GM19395 (cell line): Measurements from ENCODE around the gene TSC22D2.
A peak's percentile ranks its signal among the peaks of the same experiment; 100 is the strongest.

Experiments
- ATAC-seq: cut with Tn5 transposase; IDR thresholded peaks from one replicate; pipeline ENCODE4 v1.9.1; 2021; ENCODE audit warnings: mild to moderate bottlenecking, moderate library complexity; ENCODE audit not compliant: unreplicated experiment

Gene TSC22D2

DNA sequence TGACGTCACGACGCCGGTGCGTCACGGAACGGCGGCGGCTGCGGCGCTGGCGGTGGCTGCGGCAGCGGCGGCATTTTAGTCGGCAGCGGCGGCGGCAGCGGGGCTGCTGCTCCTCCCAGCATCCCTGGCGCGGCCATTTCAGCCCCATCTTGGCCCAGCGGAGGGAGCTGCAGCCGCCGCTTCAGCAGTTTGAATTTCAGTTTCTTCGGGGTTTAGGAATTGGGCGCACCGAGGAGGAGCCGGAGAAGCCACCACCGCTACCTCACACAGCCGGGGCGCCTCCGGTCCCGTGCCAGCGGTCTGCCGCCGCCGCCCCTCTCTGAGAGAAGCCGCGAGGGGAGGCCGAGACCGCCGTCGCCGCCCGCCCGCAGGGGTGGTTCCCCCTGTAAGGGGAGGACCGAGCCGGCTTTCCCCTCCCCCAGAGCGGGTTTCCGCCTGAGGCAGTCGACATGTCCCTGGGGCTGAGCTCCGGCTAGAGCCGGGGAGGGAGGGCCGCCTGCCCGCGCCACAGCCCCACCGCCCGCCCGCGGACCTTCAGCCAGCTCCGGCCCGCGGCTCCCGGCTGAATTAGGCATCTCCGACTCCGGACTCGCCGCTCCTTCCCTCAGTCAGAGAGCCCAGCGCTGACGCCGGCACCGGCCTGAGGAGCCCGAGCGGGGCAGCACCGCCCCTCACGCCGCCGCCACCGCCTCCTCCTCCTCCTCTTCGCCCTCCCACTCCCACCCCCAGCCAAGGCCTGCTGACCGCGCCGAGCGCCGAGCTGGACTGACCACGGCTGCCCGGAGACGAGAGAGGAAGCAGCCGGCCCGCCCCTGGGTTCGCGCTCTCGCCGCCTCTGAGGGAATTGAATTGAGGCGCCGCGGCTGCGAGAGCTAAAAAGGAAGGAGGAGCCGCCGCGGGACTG is at the start of gene TSC22D2:
TSC22D2 (plus strand) TSS at position 78 of the 904 bp plus-strand sequence. CDS start 1,053 bp downstream, outside the sequence.
- ATAC-seq = peak; percentile 67

DNA sequence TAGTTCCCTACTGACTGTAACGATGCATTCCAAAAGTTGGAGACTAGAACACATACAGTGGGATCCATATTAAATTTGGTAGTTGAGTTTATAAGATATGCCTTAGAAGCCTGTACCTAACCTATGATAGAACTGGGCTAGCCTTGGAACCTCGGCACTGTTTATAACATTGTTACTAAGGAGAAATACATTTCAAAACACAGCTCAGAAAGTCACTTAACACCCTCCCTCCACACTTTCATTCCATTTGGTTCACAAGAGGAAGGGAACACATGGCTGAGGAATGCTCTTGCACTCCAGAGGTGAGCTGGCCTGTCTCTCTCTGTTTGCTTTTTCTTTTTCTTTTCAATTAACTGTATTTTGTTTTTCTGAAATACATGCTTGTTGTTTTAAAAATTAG is 48.7 kb upstream of the TSC22D2 start:
- ATAC-seq = no peak

DNA sequence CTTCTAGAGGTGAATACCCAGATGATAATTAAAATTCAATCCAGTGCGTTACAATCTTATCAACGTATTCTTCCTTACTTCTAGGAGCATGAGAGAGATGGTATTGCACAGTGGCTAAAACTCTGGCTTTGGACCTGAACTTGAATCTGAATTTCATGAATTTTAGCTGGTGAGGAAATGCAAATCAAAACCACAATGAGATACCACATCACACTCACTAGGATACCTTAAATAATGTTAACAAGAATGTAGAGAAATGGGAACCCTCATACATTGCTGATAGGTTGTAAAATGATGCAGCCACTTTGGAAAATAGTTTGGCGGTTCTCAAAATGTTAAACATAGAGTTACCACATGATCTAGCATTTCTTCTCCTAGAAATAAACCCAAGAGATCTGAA is 47.1 kb upstream of the TSC22D2 start:
- ATAC-seq = no peak

GRCh38 chr3:150362515-150363302 is 45.4 kb upstream of the TSC22D2 start:
- ATAC-seq = no peak

- no peak for ATAC-seq
These were observed 44.7 kb upstream of the TSC22D2 start for GRCh38 chr3:150363420-150363819.

- no peak for ATAC-seq
These were observed 42.9 kb upstream of the TSC22D2 start for GRCh38 chr3:150365132-150365604.

DNA sequence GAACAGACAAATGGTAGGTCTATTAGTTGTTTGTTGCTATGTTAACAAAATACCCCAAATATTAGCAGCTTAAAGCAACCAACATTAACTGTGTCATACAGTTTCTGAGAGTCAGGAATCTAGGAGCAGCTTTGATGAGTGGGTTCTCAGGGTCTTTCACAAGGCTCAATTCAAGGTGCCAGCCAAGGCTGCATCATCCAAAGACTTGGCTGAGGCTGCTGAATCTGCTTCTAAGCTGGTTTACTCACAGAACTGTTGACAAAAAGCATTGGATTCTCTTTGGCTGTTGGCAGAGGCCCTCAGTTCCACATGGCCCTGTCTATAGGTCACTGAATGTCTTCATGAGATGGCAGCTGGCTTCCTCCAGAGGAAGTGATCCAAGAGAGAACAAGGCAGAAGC is 40.3 kb upstream of the TSC22D2 start:
- ATAC-seq = no peak

DNA sequence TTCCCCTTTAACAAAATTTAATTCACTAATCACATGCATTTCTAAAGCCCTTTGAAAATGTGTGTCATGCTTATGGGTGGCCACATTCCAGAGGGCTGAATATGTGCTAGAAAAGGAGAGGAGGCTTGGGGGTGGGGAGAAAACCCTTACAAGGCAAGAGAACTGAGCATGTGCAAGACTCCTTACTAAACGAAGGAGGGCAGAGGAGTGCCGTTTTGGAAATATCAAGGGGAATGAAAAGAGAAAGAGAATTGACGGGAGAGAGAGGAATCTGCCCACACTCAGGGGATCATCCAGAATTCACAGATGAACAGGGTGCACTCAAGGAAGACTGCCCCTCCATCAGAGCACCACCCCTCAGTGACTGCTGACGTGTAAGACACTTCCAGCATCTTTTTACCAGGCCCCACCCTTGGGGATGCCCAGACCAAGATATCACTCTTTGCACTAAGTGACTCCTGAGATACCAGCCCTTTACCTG is 37.9 kb upstream of the TSC22D2 start:
- no peak for ATAC-seq

DNA sequence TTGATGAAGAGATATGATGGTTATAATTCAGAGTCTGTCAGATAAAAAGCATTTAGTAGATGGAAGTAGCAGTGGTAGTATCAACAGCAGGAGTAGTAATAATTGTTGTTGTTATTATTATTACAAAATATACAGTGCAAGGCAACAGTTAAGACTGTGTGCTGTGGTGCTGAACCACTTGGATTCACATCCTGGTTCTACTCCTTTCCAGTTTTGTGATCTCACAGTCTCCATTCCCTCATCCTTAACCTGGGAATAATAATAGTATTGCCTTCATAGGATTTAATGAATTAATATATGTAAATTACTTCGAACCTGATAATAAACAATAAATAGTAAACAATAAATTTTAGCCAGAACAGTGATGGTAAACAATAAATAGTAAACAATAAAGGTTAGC is 37.1 kb upstream of the TSC22D2 start:
- ATAC-seq = no peak

- ATAC-seq = no peak
These were observed 36.3 kb upstream of the TSC22D2 start for GRCh38 chr3:150371741-150372254.

- no peak for ATAC-seq
These were observed 35.8 kb upstream of the TSC22D2 start for GRCh38 chr3:150372320-150372719.

- no peak for ATAC-seq
These were observed 35.4 kb upstream of the TSC22D2 start for GRCh38 chr3:150372722-150373121.

GRCh38 chr3:150373234-150373875 is 34.7 kb upstream of the TSC22D2 start:
- ATAC-seq = no peak

- no peak for ATAC-seq
These were observed 33.1 kb upstream of the TSC22D2 start for GRCh38 chr3:150374975-150375374.

- ATAC-seq = no peak
These were observed 31.9 kb upstream of the TSC22D2 start for GRCh38 chr3:150376001-150376848.

DNA sequence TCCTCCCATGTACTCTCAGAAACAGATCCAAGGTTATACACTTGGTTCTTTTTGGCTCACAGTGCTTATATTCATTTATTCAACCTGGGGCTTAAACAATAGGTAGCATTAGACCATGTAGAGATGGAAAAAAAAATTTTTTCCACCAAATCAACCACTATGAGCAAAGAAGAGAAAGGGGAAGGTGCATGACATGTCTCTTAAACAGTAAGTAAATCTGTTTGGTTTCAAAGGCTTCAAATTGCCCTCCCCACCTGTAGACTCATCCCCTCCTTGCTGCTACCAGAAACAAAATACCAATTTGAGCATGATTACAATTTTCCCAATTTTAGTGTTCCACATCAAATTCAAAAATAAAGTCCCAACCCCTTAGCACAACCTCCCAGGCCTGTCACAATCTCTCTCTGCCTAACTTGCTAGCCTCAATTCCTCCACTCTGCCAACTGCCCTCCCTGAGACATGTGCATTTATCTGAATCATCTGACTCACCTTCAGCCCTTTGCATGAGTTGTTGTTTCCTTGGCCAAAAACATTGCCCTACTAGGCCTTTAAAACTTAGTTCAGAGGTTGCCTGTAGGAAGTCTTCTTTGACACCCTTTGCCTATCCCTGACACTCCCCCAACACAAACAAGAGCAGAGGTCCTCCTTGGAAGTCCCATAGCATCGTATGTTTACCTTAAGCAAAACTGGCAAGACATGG is 30.3 kb upstream of the TSC22D2 start:
- no peak for ATAC-seq

GRCh38 chr3:150378301-150378748 is 29.8 kb upstream of the TSC22D2 start:
- no peak for ATAC-seq

GRCh38 chr3:150379469-150379868 is 28.6 kb upstream of the TSC22D2 start:
- no peak for ATAC-seq
